Coronary artery (tissue), 2 donors: ENCODE results near the gene CNNM1.

ENCODE experiments used
- DNase-seq: peaks from one replicate; pipeline ENCODE4 v3.0.0-alpha.2; 2017; ENCODE audit warnings: low spot score
- H3K27ac ChIP-seq, 2 donors: fragments of 200-600 bp; sonication (generic); one replicate each; pipeline ENCODE4 v1.5.1; 2016 to 2019
- H3K4me3 ChIP-seq: fragments of 200-600 bp; sonication (generic); 2 replicates; pipeline ENCODE4 v1.5.1; 2016; ENCODE audit warnings: mild to moderate bottlenecking, moderate library complexity
- TF ChIP-seq, protein P1 (sequence below): fragments of 200-600 bp; sonication (generic); IDR thresholded peaks from one replicate; pipeline ENCODE4 v1.5.1; 2019; ENCODE audit warnings: antibody characterized with exemption

CNNM1 gene

DNA sequence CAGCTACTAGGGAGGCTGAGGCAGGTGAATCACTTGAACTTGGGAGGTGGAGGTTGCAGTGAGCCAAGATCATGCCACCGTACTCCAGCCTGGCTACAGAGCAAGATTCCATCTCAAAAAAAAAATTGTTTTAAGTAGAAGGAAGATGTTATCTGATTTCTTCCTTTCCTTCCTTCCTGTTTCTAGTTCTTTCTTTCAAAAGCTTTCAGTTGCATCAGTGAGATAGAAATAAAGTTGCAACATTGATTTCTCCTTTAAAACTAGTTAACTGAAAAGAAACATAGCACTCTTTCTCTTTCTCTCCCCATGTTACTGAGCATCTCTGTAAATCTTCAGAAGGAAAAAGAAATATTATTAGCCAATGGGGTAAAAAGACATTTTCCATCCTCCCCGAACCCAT lies 37.5 kb downstream of the CNNM1 start:
- no peak for DNase-seq
- H3K4me3 ChIP-seq: no peak overlapping the region
- TF ChIP-seq, protein P1, sequence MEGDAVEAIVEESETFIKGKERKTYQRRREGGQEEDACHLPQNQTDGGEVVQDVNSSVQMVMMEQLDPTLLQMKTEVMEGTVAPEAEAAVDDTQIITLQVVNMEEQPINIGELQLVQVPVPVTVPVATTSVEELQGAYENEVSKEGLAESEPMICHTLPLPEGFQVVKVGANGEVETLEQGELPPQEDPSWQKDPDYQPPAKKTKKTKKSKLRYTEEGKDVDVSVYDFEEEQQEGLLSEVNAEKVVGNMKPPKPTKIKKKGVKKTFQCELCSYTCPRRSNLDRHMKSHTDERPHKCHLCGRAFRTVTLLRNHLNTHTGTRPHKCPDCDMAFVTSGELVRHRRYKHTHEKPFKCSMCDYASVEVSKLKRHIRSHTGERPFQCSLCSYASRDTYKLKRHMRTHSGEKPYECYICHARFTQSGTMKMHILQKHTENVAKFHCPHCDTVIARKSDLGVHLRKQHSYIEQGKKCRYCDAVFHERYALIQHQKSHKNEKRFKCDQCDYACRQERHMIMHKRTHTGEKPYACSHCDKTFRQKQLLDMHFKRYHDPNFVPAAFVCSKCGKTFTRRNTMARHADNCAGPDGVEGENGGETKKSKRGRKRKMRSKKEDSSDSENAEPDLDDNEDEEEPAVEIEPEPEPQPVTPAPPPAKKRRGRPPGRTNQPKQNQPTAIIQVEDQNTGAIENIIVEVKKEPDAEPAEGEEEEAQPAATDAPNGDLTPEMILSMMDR: no peak
- H3K27ac ChIP-seq: no peak overlapping the region

DNA sequence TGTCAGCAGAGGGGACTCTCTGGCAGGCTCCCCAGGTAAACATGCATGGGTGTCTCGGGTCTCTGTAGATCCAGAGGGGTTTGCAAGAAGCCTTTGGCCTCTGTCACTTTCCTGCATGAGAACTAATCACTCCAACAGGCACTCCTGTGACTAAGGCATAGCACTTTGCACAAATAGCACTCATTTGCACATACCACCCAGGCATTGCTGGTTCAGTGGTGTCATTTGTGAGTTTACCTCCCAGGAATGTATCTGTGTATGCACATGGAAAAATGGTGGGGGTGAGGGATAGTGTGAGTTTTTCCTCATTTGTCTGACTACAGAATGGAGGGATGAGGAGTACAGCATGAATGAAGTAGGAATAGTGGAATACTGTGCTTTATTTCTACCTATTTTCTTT lies 39.5 kb downstream of the CNNM1 start:
- no peak overlapping the region for H3K27ac ChIP-seq
- no peak for DNase-seq
- TF ChIP-seq, protein P1: no peak

DNA sequence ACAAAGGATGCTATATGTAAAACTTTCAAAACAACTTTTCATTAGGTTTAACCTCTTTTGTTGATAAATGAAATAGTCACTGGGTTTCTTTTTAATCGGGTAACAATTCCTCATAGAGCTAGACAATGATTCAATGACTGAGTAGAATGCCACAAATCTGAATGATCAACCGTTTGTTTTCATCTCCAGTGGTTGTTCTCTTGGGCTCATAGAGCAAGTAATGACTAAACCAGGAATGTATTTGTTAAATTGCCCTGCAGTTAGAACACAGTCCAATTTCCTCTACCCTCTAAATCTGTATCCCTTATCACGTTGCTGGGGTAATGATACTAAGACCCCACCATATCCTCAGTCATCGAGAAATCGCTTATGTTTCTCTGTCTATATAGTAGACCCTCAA lies 40.0 kb downstream of the CNNM1 start:
- TF ChIP-seq, protein P1: no peak
- Histone ChIP-seq H3K27ac (no peak overlapping the region), H3K4me3 (no peak overlapping the region)
- DNase-seq: no peak

More for the DNA sequence above, 39.5 kb downstream of the CNNM1 start:
- no peak overlapping the region for H3K4me3 ChIP-seq

DNA sequence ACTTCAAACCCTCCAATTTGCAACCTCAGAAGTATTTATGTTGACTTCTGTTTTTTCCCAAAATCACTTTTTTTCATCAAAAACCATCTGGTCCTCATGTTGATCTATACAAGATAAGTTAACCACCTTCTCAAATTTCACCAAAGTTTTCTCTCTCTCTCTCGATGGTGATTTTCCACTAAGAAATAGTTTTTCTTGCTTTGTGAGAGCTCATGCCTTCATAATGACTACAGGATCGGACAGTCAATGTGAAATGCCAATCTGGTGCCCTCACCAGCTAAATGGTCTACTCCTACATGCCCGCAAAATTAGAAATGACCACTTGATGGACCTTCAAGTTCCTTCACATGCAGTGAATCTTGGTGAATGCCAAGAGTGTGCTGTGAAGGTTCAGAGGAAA lies 40.4 kb downstream of the CNNM1 start:
- DNase-seq: no peak
- Histone ChIP-seq H3K4me3 (no peak overlapping the region), H3K27ac (no peak overlapping the region)
- TF ChIP-seq, protein P1: no peak

DNA sequence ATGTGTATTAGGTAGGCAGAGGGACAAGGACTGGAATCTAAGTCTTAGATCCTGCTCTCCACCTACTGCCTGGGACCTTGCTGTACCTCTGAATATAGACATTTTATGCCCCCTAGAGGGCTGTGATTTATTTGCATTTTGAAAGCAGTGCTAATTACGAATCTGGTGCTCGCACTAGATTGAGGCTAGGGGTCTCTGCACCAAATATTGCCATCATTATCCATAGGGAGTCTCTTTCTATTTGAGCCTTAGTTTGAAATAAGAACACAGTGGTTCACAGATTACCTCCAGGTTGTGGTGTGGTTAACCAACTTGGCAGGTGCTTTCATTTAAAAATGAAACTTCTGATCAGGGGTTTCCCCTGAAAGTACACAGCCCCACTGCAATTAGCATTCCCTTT lies 41.8 kb downstream of the CNNM1 start:
- H3K4me3 ChIP-seq: no peak overlapping the region
- TF ChIP-seq, protein P1: no peak
- no peak overlapping the region for H3K27ac ChIP-seq
- no peak for DNase-seq

DNA sequence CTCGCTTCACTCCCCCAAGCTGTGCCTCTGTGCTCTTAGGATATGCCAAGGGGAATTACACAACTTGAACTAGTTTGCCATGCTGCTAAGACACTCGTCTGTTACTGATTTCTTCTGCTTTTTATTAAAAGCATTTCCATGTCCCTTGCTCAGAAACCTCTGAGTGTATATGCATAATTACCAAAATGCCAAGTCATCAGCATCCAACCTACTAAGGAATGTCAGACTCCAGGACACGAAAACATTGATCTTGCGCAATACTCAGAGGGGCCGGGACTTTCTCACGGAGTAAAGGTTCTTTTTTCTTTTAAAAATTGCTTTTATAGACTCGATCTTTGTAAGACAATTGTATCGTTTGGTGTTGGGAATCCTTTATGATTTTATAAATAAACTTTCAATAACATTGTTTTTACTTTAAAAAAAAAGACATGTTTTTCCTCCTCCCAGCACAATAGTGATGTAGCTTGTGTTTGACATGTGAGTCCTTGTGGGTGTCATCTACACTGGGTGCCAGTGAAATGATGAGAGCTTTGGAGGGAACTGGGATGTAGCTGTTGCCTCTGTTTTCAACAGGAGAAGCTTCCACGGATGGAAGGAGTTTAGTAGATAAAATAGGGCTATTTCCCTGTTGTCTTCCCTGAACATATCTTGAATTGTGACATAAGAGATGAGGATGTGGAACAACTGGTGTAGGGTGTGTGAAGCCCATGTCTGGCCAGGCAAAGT lies 43.6 kb downstream of the CNNM1 start:
- Histone ChIP-seq H3K27ac (no peak overlapping the region), H3K4me3 (no peak overlapping the region)
- no peak for DNase-seq
- TF ChIP-seq, protein P1: no peak

DNA sequence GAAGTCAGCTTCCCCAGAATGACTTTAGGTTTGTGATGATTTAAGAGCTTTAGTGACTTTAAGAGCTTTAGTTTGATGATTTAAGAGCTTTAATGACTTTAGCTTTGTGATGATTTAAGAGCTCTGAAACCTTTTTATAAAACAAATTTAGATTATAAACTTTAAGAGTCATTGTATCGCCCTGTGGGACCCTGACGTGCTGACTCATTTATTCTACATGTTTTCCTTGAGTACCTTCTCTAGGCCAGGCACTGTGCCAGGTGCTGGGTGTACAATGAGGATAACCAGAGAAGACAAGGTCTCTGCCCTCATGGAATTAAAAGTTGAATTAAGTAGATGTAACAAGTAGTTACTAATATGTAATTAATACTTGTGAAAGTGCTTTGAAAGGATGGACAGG lies 45.4 kb downstream of the CNNM1 start:
- Histone ChIP-seq H3K4me3 (no peak overlapping the region), H3K27ac (no peak overlapping the region)
- TF ChIP-seq, protein P1: no peak
- DNase-seq: no peak
